HG03039 (cell line): ENCODE measurements around the gene RBFOX2.

ENCODE experiments used
- ATAC-seq: cut with Tn5 transposase; IDR thresholded peaks from one replicate; pipeline ENCODE4 v1.9.1; 2021; ENCODE audit warnings: mild to moderate bottlenecking, moderate library complexity; ENCODE audit not compliant: unreplicated experiment

Gene RBFOX2

DNA sequence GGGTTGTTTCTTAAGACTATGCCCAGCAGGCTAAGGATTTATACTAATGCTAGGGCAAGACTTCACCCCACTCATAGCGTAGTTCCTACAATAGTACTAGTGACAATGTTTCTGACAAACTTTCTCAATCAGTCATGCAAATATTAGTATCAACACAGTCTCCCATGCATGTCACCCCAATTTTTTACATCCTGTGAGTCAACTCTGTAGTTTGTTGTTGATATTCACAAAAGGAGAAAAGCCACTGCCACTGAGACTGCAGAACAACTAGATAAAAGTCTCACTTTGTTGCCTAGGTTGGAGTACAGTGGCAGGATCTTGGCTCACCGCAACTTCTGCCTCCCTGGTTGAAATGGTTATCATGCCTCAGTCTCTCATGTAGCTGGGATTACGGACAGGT lies 155.2 kb downstream of the RBFOX2 start:
- no peak for ATAC-seq

DNA sequence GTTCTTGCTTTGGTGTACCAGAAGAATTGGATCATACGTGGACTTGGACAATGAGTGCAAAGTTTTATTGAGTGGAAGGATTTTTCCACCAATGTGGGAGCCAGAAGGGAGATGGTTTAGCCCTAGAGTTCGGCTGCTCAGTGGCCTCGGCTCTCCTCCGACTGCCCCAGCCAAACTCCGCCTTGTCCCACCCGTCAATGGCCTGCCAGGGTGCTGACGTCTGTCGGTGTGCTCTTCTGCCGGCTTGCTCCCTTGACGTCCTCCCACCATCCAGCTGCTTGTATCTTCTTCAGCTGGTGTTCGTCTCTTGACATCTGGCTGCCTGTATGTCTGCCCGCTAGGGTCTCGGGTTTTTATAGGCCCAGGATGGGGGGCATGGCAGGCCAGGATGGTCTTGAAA lies 156.2 kb downstream of the RBFOX2 start:
- ATAC-seq: no peak

DNA sequence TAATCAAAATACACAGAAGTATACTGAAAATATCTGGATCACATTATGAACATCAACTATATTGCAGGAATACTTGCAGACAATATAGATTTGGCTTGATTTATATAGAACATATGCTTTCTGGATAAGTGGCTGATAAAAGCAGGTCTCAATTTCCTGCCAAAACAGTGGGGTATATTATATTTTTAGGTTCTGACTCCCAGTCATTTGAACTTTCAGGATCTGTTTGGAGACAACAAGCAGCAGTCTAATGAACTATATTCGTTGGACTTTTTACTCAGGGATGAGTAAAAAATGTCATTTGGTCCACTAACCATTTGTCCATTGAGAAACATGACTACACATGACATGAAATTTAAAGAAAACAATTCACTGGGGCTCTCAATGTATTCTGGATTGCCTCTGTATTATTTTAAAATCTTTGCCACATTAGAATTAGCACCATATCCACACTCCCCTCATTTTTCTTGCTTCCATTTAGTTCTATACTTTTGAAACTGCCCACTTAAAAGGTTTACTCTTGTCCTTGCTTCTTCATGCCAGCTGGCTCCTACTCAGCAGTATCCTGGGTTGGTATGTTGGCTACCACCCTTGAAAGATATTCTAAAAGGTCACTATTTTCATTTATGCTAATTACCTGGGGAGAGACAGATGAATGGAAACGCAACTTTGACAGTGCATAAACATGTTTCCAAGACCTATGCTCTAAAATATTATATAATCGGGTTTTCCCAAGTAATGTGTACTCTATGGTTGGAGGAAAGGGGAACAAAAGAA lies 157.9 kb downstream of the RBFOX2 start:
- no peak for ATAC-seq

DNA sequence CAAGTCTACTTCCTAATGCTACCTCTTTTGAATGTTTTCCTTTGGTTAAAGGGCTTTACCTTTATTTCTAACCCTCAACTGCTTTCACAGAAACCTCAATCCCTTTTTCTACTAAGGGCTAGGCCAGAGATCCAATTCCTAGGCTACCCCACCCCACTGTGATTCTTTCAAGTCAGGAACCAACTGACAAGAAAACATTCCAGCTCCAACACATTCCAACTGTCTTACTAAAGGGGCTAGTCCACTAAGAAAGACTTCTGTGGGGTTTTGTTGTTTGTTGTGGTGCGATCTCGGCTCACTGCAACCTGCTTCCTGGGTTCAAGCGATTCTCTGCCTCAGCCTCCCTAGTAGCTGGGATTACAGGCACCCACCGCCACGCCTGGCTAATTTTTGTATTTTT lies 159.7 kb downstream of the RBFOX2 start:
- ATAC-seq: no peak

DNA sequence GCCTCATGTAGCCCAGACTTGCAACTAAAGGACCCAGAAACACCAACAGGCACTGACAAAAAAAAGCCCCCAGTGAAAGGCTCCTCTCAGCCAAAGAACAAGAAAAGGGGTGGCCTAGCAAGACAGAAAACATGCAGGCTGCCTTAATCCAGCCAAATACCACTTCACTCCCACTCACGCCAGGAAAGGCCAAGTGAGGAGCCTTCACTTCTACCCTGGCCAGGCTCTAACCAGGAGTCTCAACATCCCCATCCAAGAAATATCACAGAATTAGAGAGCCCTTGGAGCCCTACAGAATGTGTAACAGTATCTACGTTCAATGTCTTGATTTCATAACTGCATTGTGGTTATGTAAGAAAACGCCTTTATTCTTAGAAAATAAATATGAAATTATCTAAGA lies 162.0 kb downstream of the RBFOX2 start:
- no peak for ATAC-seq

DNA sequence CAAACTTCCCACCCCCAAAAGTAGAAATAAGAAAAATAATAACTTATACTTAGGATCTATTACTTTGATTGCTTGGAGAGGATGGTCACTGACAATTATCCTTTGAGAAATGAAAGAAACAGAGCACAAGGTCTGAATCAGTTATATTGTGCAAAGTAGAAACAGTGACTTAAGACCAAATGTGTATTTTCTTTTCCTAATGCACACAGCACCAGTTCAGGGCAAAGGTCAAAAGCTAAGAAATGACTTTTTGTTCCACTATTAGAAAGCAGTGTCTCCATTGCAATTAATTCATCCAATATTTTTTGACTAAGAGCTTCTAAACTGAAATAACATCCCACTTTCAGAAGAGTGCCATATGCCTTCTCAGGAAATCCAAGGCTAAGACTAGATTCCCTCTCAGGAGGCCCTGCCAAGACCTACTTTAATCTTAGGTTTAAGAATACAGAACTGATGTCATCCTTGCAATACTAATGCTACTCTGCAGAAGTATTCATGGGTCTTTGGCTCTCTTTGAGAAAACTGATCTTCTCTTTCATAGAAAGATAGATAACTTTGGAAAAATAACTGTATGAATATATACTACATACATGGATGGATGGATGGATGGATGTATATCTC lies 164.0 kb downstream of the RBFOX2 start:
- no peak for ATAC-seq

DNA sequence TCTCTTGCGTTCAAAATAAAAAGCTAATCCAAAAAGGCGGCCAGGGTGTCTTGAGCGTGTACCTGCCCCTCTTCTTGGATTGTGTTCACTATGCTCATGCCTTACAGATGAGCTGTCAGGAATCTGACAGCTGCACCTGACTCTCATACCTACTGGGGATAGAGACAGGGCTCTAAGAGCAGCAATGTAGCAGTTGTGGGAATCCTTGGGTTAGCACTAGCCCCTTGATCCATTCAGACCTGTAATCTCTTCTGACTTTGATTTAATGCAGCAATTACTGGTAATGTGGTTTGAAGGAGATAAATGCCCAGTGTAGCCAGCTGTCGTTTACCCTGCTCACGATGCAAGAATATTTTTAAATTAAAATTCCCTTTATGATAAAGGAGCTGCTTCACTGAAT lies 165.2 kb downstream of the RBFOX2 start:
- no peak for ATAC-seq

DNA sequence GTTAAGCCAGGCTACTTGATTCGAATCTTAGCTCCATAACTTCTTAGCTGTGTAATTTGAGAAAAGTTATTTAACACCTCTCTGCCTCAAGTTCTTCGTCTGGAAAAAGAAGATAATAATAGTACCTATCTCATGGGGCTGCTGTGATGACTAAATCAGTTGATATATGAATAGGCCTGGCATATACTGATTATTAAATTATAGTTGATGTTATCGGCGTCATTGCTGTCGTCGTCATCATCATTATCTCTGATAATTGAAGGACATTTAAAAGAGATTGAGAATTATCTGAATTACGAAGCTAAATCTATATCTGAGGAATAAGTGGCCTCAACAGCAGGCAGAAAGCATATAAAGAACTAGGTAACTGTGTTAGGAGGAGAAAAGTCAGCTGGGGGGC lies 165.9 kb downstream of the RBFOX2 start:
- no peak for ATAC-seq

DNA sequence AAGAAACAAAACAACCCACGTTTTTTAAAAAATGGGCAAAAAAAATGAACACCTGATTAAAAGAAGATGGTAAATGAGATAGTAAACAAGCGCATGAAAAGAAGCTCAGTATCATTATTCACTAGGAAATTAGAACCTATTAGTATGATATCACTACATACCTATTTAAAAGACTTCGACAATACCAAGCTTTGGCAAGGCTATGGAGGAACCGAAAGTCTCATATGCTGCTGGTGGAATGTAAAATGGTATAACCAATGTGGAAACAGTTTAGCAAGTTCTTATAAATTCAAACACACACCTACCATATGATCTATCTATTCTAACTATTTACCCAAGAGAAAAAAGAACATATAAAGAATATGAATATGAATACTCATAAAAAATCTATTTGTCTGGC lies 167.2 kb downstream of the RBFOX2 start:
- ATAC-seq: no peak

DNA sequence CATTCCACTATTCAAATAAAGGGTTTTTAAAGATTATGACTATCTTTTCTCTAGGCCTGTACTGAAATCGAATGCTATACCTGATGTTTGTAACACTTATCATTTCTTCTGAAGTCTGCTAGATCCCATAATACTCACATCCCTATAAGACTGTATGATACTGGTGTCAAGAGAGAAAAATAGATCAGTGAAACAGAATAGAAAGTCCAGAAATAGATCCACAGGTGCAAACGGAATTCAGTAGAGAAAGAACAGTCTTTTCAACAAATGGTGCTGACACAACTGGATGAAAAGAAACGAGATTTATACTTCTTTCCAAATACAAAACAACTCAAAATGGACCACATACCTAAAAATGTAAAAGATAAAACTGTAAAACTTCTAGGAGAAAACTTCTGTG lies 167.8 kb downstream of the RBFOX2 start:
- ATAC-seq: no peak

DNA sequence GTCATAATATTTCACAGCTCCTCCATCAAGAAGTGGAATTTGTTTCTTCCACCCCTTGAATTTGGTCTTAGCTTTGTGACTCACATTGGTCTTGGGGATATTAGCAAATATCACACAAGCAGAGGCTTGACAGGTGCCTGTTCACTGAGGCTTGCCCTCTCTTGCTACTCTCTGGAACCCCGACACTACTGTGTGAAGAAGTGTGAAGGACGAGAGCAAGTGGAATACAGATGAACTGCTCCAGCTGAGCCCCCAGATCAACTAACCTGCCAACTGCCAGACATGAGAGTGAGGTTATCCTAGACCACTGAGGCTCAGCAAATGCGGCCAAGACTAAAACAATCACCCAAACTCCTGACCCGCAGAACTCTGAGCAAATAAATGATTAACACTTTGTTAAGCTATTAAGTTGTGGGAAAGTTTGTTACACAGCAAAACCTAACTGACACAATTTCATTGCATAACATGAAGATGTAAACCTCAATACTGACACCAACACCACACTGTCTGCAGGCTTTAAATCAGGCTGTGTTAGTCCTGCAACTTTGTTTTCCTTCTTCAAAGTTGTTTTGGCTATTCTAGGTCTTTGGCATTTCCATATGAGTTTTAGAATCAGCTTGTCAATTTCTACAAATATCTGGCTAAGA lies 168.4 kb downstream of the RBFOX2 start:
- no peak for ATAC-seq

DNA sequence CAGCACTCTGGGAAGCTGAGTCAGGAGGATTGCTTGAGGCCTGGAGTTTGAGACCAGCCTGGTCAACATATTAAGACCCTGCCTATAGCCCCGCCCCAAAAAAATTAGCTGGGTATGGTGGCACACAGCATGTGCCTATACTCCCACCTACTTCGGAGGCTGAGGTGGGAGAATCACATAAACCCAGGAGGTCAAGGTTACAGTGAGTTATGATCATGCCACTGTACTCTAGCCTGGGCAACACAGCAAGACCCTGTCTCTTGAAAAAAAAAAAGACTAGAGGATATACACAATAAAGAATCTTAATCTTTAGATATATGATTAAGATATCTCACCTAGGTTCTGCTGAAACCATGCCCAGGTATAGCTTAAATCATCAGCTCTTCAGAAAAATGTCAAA lies 174.3 kb downstream of the RBFOX2 start:
- ATAC-seq: no peak

DNA sequence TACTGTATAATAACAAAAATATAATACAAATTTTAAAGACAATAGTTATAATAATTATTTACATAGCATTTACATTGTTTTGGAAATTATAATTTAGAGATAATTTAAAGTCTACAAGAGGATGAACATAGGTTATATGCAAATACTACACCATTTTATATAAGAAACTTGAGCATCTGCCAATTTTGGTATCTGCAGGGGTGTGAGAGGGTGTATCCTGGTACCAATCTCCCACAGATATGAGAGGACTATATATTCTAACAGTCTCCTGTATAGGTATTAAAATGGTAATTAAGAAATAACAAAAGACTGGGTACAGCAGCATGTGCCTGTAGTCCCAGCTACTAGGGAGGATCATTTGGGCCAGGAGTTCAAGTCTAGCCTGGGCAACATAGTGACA lies 176.5 kb downstream of the RBFOX2 start:
- ATAC-seq: no peak

DNA sequence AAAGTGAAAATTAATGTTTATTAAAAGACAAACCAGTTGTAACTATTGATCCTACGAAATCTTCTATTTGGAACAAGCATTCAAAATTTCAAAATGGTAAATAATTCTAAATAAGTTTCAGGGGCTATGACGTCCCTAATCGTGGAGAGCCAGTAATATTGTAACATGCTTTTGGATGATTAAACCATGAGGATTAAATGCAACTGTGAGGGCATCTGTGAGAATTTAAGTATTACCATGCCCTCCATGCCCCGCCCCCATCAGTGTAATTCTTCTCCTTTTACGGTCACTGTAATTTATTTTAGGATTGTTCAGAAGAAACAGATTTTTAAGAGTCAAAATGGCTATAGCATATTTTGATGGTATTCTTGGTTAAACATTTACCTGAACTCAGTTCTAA lies 177.8 kb downstream of the RBFOX2 start:
- ATAC-seq: no peak

DNA sequence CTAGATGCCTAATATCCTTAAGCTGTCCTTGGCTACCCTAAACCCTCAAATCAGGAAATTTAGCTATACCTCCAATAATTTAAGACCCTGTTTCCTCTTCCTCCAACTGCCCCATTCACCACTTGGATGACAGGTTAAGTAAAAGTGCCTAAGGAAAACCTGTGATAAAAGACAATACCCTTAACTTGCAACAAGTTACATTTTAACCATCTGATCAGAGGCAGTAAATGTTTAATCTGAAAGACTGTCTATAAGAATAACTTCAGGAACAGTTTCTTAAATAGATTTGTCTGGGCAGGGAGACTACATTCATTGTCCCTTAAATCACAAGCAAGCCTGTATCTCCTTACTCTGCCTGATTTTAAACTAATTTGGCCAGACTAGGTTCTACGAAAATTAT lies 181.8 kb downstream of the RBFOX2 start:
- ATAC-seq: no peak

DNA sequence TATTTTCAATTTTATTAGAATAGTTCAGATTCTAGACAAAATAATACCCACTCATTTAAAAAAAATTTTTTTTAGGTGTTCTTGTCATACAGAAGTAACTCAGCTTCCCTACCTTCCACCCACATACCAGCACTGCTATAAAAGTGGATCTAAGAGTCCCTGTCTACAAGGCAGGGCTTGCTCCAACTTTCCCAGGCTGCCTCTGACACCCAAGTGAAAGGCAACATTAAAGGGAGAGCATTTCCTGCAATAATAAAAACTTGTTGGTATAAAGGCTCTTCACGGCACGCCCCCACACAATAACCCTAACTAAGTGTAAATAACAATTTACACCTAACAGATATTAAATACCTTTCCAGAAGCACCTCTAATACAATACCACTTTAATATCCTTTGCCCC lies 183.7 kb downstream of the RBFOX2 start:
- ATAC-seq: no peak

DNA sequence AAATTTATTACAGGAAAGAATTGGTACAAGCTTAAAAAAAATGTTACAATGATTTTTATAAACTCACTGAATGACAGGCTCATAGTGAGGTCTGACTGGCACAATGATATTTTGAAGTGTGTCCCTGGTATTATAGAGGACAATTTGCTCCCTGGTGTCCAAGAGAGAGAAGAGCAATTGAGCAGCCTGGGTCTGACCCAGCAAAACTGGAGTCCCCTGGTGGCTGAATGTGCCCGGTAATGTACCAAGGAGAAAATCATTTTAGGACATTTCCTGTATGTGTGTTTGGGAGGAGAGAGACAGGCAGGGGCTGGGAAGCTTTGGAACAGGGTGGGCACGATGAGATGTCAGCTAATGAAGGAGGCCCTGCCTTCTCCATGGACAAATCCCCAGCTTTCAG lies 185.7 kb downstream of the RBFOX2 start:
- no peak for ATAC-seq

DNA sequence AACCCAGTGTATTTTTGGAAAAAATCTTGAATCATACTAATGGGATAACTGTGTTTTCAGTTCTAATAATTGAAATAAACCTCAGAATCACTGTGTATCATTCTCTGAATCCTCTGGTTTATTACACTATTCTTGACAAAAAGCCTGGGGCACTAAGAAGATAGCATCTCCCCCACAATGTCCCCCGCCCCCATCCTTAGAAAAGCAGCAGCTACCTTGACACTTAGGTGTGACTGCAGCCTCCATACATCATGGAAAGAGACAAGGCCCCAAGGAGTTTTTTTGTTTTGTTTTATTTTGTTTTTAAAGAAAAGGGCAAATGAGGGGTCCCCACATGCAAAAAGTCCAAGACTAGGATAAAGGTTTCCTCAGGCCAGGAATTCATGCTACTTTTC lies 186.1 kb downstream of the RBFOX2 start:
- no peak for ATAC-seq

DNA sequence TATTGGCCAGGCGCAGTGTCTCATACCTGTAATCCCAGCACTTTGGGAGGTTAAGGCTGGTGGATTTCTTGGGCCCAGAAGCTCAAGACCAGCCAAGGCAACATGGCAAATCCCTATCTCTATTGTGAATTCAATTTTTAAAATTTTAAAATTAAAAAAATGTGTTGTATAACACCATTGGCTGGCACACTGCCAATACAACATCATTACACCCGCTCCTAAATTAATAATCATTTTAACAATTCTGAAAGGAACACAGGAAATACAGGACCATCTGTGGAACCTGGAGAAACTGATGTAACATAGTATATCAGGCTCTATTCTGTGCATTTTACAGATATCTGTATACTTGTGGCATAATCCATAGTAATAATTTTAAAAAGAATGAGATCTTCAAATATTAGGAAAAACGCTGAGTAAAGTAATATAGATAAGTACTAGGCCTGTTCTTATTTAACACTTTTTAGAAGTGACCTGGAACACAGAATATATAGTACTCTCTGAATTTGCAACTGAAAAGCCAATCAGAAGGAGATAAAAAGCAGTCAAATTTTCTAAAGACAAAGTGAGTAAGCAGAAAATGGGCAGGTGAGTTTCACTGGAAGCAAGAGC lies 186.6 kb downstream of the RBFOX2 start:
- ATAC-seq: no peak

DNA sequence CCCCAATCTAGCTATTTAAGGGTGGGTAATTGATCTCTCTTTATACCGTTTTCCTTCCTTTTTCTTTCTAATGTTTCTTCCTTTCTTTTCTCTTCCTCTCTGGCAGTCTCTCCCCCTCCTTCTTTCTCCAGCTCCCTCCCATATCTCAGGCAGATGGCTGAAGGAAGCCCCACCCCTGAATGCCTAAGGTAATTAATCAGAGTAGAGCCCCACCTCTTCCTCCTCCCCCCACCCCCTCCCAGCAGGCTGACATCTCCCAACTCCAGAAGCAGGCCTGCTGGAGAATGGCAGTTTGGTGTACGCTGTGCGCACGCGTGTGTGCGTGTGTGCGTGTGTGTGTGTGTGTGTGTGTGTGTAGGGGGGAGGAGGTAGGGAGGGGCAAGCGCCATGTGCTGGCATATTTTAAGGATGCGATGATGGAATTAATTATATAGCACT lies 188.3 kb downstream of the RBFOX2 start:
- no peak for ATAC-seq

DNA sequence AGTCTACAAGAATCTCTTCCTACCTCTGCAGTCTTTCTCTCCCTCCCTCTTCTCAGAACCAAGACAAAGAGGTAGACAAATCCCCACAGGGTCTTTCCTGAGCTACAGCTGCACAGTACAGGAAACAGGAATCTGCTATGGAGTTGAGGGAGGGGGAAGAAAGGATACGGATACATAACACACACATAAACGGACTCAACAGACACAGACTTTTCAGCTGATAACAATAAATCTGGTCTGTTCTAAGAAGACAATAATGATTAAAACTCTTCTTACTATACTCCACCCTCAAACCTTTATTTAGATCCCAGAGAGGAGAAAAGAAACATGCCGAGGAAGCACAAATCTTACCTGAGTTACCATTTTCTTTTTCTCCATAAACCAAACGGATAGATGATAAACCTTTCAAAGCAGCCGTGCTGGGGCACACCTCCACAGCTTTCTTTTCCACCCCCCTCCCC lies 188.8 kb downstream of the RBFOX2 start:
- no peak for ATAC-seq
